Upper lobe of left lung (tissue), 4 donors: ENCODE measurements around the gene OLAH.

ENCODE experiments used
- POLR2A ChIP-seq, 4 donors: fragments of 450-650 bp; IDR thresholded peaks; one replicate each; pipeline ENCODE4 v1.5.1; 2016 to 2017; ENCODE audit warnings: antibody characterized with exemption in 4 of 4, mild to moderate bottlenecking in 2 of 4
- TF ChIP-seq, protein P1 (sequence below), 6 experiments: fragments of 450-650 bp in 4 of 6; fragments of 200-600 bp in 2 of 6; sonication (generic) in 2 of 6; IDR thresholded peaks; one replicate each; pipeline ENCODE4 v1.5.1; 2016 to 2019; ENCODE audit warnings: antibody characterized with exemption in 6 of 6

- TF ChIP-seq, protein P1, sequence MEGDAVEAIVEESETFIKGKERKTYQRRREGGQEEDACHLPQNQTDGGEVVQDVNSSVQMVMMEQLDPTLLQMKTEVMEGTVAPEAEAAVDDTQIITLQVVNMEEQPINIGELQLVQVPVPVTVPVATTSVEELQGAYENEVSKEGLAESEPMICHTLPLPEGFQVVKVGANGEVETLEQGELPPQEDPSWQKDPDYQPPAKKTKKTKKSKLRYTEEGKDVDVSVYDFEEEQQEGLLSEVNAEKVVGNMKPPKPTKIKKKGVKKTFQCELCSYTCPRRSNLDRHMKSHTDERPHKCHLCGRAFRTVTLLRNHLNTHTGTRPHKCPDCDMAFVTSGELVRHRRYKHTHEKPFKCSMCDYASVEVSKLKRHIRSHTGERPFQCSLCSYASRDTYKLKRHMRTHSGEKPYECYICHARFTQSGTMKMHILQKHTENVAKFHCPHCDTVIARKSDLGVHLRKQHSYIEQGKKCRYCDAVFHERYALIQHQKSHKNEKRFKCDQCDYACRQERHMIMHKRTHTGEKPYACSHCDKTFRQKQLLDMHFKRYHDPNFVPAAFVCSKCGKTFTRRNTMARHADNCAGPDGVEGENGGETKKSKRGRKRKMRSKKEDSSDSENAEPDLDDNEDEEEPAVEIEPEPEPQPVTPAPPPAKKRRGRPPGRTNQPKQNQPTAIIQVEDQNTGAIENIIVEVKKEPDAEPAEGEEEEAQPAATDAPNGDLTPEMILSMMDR (IDR thresholded peaks at IDR 0.05): no peak
- TF ChIP-seq POLR2A (IDR thresholded peaks at IDR 0.05): no peak
Measured at GRCh38 chr10:15027741-15028140, 16.0 kb upstream of the OLAH start.
